NB4 (cell line): ENCODE results near the gene IFT25.

Experiments
- CTCF ChIP-seq: IDR thresholded peaks from one replicate; pipeline ENCODE4 v1.5.1; 2012; ENCODE audit warnings: low read depth, low read length
- MAX ChIP-seq: IDR thresholded peaks from 2 replicates; pipeline ENCODE4 v1.6.1; 2011; ENCODE audit warnings: low read depth, low read length
- POLR2A ChIP-seq: IDR thresholded peaks from 2 replicates; pipeline ENCODE4 v1.6.1; 2011; ENCODE audit warnings: mild to moderate bottlenecking; ENCODE audit not compliant: insufficient read length; ENCODE audit errors: extremely low read depth

GRCh38 chr1:53891678-53892077 lies 53.8 kb downstream of the IFT25 start:
- TF ChIP-seq MAX (no peak), CTCF (no peak), POLR2A (no peak)
